ENCODE measurements around the gene FARP1. TPM values are rescaled to one million over a fixed set of nuclear protein-coding genes. Genes with fewer than 3 reads are reported as not detected.

The FARP1 gene
- total and polyA plus RNA-seq, 10 of the 15 experiments (the other 5 are each of a cell fraction or from before 2014, with no cell fraction given), result 0.17 to 6.9 (median 0.68) TPM

DNA sequence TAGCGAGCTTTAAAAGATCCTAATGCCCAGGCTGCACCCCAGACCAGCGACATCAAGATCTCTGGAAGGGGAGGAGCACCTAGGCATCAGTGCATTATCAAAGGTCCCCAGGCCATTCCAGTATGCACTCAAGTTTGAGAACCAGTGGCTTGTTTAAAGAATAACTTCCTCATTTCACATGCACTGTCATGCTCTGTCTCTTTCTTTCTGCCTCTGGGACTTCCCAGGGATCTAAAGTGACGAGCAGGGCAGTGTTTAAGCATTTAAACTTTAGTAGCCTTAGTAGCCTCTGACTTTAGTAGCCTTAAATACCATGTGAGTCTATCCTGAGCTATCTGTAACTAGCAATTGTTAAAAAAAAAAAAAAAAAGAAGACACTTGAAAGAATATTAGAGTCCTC lies 8.9 kb upstream of the FARP1 start (continued):
- TF ChIP-seq, protein P1, sequence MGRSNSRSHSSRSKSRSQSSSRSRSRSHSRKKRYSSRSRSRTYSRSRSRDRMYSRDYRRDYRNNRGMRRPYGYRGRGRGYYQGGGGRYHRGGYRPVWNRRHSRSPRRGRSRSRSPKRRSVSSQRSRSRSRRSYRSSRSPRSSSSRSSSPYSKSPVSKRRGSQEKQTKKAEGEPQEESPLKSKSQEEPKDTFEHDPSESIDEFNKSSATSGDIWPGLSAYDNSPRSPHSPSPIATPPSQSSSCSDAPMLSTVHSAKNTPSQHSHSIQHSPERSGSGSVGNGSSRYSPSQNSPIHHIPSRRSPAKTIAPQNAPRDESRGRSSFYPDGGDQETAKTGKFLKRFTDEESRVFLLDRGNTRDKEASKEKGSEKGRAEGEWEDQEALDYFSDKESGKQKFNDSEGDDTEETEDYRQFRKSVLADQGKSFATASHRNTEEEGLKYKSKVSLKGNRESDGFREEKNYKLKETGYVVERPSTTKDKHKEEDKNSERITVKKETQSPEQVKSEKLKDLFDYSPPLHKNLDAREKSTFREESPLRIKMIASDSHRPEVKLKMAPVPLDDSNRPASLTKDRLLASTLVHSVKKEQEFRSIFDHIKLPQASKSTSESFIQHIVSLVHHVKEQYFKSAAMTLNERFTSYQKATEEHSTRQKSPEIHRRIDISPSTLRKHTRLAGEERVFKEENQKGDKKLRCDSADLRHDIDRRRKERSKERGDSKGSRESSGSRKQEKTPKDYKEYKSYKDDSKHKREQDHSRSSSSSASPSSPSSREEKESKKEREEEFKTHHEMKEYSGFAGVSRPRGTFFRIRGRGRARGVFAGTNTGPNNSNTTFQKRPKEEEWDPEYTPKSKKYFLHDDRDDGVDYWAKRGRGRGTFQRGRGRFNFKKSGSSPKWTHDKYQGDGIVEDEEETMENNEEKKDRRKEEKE (IDR thresholded peaks at IDR 0.05), result no peak
- TF ChIP-seq, protein P2, sequence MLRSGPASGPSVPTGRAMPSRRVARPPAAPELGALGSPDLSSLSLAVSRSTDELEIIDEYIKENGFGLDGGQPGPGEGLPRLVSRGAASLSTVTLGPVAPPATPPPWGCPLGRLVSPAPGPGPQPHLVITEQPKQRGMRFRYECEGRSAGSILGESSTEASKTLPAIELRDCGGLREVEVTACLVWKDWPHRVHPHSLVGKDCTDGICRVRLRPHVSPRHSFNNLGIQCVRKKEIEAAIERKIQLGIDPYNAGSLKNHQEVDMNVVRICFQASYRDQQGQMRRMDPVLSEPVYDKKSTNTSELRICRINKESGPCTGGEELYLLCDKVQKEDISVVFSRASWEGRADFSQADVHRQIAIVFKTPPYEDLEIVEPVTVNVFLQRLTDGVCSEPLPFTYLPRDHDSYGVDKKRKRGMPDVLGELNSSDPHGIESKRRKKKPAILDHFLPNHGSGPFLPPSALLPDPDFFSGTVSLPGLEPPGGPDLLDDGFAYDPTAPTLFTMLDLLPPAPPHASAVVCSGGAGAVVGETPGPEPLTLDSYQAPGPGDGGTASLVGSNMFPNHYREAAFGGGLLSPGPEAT (IDR thresholded peaks at IDR 0.05; ENCODE audit: low read depth), result peak; percentile 76
- TF ChIP-seq NBN (IDR thresholded peaks at IDR 0.05) (0 out of 2 replicates have a peak, but pooled peaks have one; percentile 37), SUZ12 (IDR thresholded peaks at IDR 0.05; ENCODE audit: unreplicated experiment) (no peak)
- TF ChIP-seq, protein P3, sequence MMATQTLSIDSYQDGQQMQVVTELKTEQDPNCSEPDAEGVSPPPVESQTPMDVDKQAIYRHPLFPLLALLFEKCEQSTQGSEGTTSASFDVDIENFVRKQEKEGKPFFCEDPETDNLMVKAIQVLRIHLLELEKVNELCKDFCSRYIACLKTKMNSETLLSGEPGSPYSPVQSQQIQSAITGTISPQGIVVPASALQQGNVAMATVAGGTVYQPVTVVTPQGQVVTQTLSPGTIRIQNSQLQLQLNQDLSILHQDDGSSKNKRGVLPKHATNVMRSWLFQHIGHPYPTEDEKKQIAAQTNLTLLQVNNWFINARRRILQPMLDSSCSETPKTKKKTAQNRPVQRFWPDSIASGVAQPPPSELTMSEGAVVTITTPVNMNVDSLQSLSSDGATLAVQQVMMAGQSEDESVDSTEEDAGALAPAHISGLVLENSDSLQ (IDR thresholded peaks at IDR 0.05), result peak; percentile 34; the same call in 1 of the 2 replicates

DNA sequence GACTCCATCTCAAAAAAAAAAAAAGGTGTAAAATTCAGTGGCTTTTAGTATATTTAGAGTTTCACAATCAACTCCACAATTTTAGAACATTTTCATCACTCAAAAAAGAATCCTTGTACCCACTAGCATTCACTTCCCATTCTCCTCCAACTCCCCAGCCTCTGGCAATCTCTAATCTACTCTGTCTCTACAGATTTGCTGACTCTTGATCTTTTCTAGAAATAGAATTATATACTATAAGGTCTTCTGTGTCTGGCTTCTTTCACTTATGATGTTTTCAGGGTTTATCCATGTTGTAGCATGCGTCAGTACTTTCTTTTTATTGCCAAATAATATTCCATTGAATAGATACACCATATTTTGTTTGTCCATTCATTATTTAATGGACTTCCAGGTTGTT lies 8.0 kb upstream of the FARP1 start:
- in situ Hi-C loops (cut with MboI), result no loop called here
- RAD21 ChIA-PET (ENCODE audit: unreplicated experiment), result no interaction called here
- H3K27me3 ChIP-seq (replicated peaks in 1 of 2; ENCODE audit: control insufficient read depth in 2 of 2, insufficient read depth in 2 of 2, low read length in 1 of 2), result peaks cover 0 to 4% of the 10 kb centered on the region in 2 experiments; a peak in 1 of 4 replicates
- H3K36me3 ChIP-seq (ENCODE audit: control insufficient read depth in 2 of 2, insufficient read depth in 2 of 2, low read length in 1 of 2), result no peaks in the 10 kb centered on the region
- no peaks in the 10 kb centered on the region for H4K20me1 ChIP-seq (ENCODE audit: control insufficient read depth, insufficient read depth)
- no peak overlapping the region for H3K4me2 ChIP-seq (ENCODE audit: control insufficient read depth, insufficient read depth)
- no peaks in the 10 kb centered on the region for H3K9me3 ChIP-seq (replicated peaks; ENCODE audit: control insufficient read depth, insufficient read depth, low read length)
- H3K4me3 ChIP-seq, result no peak overlapping the region
- no peak for FAIRE-seq
- POLR2A ChIA-PET, result interaction anchor here (0.7 kb wide), 1 partner anchor 463 kb away, joined by 3 read pairs; no protein-coding TSS in a partner anchor
- ATAC-seq, result no peak
- no peak overlapping the region for H2AFZ ChIP-seq (ENCODE audit: control insufficient read depth, low read depth, low read length)
- no peaks in the 10 kb centered on the region for H3K79me2 ChIP-seq (ENCODE audit: control insufficient read depth, insufficient read depth, low read length)
- intact Hi-C loops (cut with micrococcal nuclease; ENCODE audit: unreplicated experiment), result no loop called here
- SMC1A ChIA-PET (ENCODE audit: uncharacterized antibody, unreplicated experiment), result interaction anchor here (0.5 kb wide), 1 partner anchor 25 kb away, joined by 3 read pairs; no protein-coding TSS in a partner anchor
- WGBS (ENCODE audit: insufficient coverage, insufficient replicate concordance, low lambda C conversion rate, missing lambda C conversion rate), result 50% methylated on average over 1 of the region's 1 CpG
- CTCF ChIA-PET, result no interaction called here
- H3K4me1 ChIP-seq (ENCODE audit: control insufficient read depth, insufficient read depth, low read length), result no peaks in the 10 kb centered on the region
- H3K27ac ChIP-seq (ENCODE audit: control insufficient read depth, insufficient read depth), result no peak overlapping the region
- H3K9ac ChIP-seq (ENCODE audit: control insufficient read depth, insufficient read depth, low read length), result no peak overlapping the region
- no peak for DNase-seq (ENCODE audit: low read depth, low spot score)
- BruUV-seq (replicated peaks), result no TSS peak
- no peak for TF ChIP-seq CREM (IDR thresholded peaks at IDR 0.05; ENCODE audit: low read depth)
- TF ChIP-seq SIX5 (IDR thresholded peaks at IDR 0.05; ENCODE audit: low read depth, low read length, severe bottlenecking), result no peak
- TF ChIP-seq NR2C1 (IDR thresholded peaks at IDR 0.05), result no peak
- TF ChIP-seq ZBED1 (IDR thresholded peaks at IDR 0.05; ENCODE audit: borderline replicate concordance), result no peak
- TF ChIP-seq FOS (IDR thresholded peaks at IDR 0.05; ENCODE audit: borderline replicate concordance, extremely low read depth, insufficient read length), result no peak
- TF ChIP-seq, protein P4, sequence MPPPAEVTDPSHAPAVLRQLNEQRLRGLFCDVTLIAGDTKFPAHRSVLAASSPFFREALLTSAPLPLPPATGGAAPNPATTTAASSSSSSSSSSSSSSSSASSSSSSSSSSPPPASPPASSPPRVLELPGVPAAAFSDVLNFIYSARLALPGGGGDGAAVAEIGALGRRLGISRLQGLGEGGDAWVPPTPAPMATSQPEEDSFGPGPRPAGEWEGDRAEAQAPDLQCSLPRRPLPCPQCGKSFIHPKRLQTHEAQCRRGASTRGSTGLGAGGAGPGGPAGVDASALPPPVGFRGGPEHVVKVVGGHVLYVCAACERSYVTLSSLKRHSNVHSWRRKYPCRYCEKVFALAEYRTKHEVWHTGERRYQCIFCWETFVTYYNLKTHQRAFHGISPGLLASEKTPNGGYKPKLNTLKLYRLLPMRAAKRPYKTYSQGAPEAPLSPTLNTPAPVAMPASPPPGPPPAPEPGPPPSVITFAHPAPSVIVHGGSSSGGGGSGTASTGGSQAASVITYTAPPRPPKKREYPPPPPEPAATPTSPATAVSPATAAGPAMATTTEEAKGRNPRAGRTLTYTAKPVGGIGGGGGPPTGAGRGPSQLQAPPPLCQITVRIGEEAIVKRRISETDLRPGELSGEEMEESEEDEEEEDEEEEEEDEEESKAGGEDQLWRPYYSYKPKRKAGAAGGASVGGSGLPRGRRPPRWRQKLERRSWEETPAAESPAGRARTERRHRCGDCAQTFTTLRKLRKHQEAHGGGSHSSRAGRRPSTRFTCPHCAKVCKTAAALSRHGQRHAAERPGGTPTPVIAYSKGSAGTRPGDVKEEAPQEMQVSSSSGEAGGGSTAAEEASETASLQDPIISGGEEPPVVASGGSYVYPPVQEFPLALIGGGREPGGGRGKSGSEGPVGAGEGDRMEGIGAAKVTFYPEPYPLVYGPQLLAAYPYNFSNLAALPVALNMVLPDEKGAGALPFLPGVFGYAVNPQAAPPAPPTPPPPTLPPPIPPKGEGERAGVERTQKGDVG (CRISPR knock-in tag; IDR thresholded peaks at IDR 0.05), result no peak
- TF ChIP-seq SMARCA5 (IDR thresholded peaks at IDR 0.05), result no peak
- no peak for TF ChIP-seq NFXL1 (IDR thresholded peaks at IDR 0.05; ENCODE audit: borderline replicate concordance)
- no peak for TF ChIP-seq TCF12 (IDR thresholded peaks at IDR 0.05; ENCODE audit: low read depth, low read length)
